Erythroblast (primary cell): ENCODE measurements around the gene COX8A.

Source experiments
- GATA1 ChIP-seq: IDR thresholded peaks from 2 replicates; pipeline ENCODE4 v1.6.1; 2011; ENCODE audit warnings: low read depth, mild to moderate bottlenecking, control low read depth, low read length, moderate library complexity
- POLR2A ChIP-seq: IDR thresholded peaks from 2 replicates; pipeline ENCODE4 v1.6.1; 2011; ENCODE audit warnings: mild to moderate bottlenecking, low read length

DNA sequence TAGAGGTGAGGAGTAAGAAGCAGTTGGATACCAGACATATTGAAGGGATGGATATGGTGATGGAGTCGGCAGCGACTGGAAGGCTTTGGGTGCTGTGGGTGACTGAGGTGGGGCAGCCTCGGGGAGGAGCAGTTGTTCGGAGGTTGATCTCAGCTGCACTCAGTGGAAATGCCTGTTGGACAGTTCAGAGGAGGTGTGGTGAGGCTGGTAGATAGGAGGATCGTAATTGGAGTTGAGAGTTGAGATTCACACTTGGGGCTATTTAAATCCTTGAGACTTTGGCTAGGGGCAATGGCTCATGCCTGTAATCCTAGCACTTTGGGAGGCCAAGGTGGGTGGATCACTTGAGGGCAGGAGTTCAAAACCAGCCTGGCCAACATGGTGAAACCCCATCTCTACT, 18.7 kb downstream of the COX8A start:
- TF ChIP-seq POLR2A (no peak), GATA1 (no peak)
